HL-60 (cell line): ENCODE data around the gene SPATA21.

Experiments used
- CTCF ChIP-seq: IDR thresholded peaks from one replicate; pipeline ENCODE4 v1.5.1; 2011; ENCODE audit warnings: low read length, control low read depth, inconsistent platforms; ENCODE audit not compliant: insufficient read depth
- GABPA ChIP-seq: IDR thresholded peaks from 2 replicates; pipeline ENCODE4 v1.6.1; 2012; ENCODE audit warnings: low read depth
- POLR2AphosphoS5 ChIP-seq: IDR thresholded peaks from 2 replicates; pipeline ENCODE4 v1.6.1; 2012; ENCODE audit warnings: low read depth
- REST ChIP-seq: IDR thresholded peaks from 2 replicates; pipeline ENCODE4 v1.6.1; 2012; ENCODE audit warnings: low read depth; ENCODE audit not compliant: insufficient replicate concordance
- SPI1 ChIP-seq: IDR thresholded peaks from 2 replicates; pipeline ENCODE4 v1.6.1; 2012; ENCODE audit warnings: low read depth, mild to moderate bottlenecking, borderline replicate concordance

- TF ChIP-seq CTCF (no peak), REST (no peak), GABPA (no peak), POLR2AphosphoS5 (no peak), SPI1 (no peak)
These were observed 21.6 kb upstream of the SPATA21 start for GRCh38 chr1:16458831-16459230.
